H1 (cell line): Measurements from ENCODE around the gene C5orf22. TPM values are rescaled to one million over a fixed set of nuclear protein-coding genes. Genes with fewer than 3 reads are reported as not detected.

Experiments
- HDAC2 ChIP-seq, 2 experiments: fragments of 300-600 bp in 1 of 2; sonication (generic) in 1 of 2; IDR thresholded peaks; 2 replicates each; pipeline ENCODE4 v1.6.1; 2011 to 2012; ENCODE audit warnings: low read depth in 2 of 2, low read length in 2 of 2, mild to moderate bottlenecking in 2 of 2, moderate library complexity in 2 of 2, borderline replicate concordance in 1 of 2, inconsistent platforms in 1 of 2
- JUN ChIP-seq: IDR thresholded peaks from 2 replicates; pipeline ENCODE4 v1.6.1; 2011; ENCODE audit warnings: low read depth, mild to moderate bottlenecking, improper control_type of control experiment, low read length
- KDM1A ChIP-seq: fragments of 200-600, 300-600 bp; sonication (generic); IDR thresholded peaks from 2 replicates; pipeline ENCODE4 v1.7.1; 2016; ENCODE audit warnings: mild to moderate bottlenecking, low read length, borderline replicate concordance
- KDM4A ChIP-seq: IDR thresholded peaks from one replicate; pipeline ENCODE4 v1.7.1; 2012; ENCODE audit warnings: low read depth, mild to moderate bottlenecking, moderate library complexity, low read length, inconsistent platforms; ENCODE audit not compliant: severe bottlenecking
- POLR2AphosphoS5 ChIP-seq: IDR thresholded peaks from 2 replicates; pipeline ENCODE4 v1.6.1; 2011; ENCODE audit warnings: low read depth, low read length
- TBP ChIP-seq: IDR thresholded peaks from 2 replicates; pipeline ENCODE4 v1.6.1; 2011; ENCODE audit warnings: low read depth, low read length, improper control_type of control experiment
- polyA plus RNA-seq, 7 experiments: library from polyadenylated mRNA; depleted of rRNA in 3 of 7; stranded (reverse) in 5 of 7; unstranded in 2 of 7; fragments of >200 nt in 5 of 7; fragments of 200-250 nt in 2 of 7; gene quantifications; 1 replicate in 5 of 7; 2 replicates in 1 of 7; 4 replicates in 1 of 7; pipeline versions ENCODE4 v1.2.1 to v1.2.3, GENCODE V29; 2011 to 2013; ENCODE audit warnings: missing spikeins in 2 of 7, mixed read lengths in 2 of 7
- total RNA-seq: library from RNA; stranded (reverse); fragmentation: NEBNext Ultra II Directional; extraction: Animal tissue kit (Norgen Biotek cat#: 25700); gene quantifications from 2 replicates; pipeline ENCODE4 v1.2.1, GENCODE V29; 2021
- TF ChIP-seq, protein P1 (sequence below): fragments of 300-600 bp; sonication (generic); IDR thresholded peaks from 2 replicates; pipeline ENCODE4 v1.7.1; 2012; ENCODE audit warnings: low read length, moderate library complexity, mild to moderate bottlenecking, inconsistent platforms; ENCODE audit not compliant: insufficient replicate concordance

C5orf22 gene
- total and polyA plus RNA-seq, 2 of the 8 experiments (the other 6 are each of a cell fraction or from before 2014, with no cell fraction given): 19.6 to 36.2 TPM

DNA sequence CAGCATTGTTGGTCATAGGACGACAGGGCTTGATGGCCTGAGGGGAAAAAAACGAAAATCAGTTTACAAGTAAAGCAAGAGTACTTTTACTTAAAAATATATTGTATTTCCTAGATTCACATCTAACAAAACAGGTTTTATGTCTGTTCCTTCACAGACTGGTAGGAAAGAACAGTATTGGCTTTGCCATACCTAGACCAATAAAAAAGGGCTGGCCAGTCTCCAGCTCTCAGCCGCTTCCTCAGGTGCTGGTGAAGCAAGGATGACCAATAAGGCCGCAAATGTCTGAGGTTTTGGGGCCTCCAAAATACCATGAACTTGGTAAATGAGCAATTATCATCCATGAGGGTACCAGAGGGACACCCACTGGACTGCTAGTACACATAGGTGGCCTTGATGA is 36.8 kb upstream of the C5orf22 start (continued):
- TF ChIP-seq, protein P1, sequence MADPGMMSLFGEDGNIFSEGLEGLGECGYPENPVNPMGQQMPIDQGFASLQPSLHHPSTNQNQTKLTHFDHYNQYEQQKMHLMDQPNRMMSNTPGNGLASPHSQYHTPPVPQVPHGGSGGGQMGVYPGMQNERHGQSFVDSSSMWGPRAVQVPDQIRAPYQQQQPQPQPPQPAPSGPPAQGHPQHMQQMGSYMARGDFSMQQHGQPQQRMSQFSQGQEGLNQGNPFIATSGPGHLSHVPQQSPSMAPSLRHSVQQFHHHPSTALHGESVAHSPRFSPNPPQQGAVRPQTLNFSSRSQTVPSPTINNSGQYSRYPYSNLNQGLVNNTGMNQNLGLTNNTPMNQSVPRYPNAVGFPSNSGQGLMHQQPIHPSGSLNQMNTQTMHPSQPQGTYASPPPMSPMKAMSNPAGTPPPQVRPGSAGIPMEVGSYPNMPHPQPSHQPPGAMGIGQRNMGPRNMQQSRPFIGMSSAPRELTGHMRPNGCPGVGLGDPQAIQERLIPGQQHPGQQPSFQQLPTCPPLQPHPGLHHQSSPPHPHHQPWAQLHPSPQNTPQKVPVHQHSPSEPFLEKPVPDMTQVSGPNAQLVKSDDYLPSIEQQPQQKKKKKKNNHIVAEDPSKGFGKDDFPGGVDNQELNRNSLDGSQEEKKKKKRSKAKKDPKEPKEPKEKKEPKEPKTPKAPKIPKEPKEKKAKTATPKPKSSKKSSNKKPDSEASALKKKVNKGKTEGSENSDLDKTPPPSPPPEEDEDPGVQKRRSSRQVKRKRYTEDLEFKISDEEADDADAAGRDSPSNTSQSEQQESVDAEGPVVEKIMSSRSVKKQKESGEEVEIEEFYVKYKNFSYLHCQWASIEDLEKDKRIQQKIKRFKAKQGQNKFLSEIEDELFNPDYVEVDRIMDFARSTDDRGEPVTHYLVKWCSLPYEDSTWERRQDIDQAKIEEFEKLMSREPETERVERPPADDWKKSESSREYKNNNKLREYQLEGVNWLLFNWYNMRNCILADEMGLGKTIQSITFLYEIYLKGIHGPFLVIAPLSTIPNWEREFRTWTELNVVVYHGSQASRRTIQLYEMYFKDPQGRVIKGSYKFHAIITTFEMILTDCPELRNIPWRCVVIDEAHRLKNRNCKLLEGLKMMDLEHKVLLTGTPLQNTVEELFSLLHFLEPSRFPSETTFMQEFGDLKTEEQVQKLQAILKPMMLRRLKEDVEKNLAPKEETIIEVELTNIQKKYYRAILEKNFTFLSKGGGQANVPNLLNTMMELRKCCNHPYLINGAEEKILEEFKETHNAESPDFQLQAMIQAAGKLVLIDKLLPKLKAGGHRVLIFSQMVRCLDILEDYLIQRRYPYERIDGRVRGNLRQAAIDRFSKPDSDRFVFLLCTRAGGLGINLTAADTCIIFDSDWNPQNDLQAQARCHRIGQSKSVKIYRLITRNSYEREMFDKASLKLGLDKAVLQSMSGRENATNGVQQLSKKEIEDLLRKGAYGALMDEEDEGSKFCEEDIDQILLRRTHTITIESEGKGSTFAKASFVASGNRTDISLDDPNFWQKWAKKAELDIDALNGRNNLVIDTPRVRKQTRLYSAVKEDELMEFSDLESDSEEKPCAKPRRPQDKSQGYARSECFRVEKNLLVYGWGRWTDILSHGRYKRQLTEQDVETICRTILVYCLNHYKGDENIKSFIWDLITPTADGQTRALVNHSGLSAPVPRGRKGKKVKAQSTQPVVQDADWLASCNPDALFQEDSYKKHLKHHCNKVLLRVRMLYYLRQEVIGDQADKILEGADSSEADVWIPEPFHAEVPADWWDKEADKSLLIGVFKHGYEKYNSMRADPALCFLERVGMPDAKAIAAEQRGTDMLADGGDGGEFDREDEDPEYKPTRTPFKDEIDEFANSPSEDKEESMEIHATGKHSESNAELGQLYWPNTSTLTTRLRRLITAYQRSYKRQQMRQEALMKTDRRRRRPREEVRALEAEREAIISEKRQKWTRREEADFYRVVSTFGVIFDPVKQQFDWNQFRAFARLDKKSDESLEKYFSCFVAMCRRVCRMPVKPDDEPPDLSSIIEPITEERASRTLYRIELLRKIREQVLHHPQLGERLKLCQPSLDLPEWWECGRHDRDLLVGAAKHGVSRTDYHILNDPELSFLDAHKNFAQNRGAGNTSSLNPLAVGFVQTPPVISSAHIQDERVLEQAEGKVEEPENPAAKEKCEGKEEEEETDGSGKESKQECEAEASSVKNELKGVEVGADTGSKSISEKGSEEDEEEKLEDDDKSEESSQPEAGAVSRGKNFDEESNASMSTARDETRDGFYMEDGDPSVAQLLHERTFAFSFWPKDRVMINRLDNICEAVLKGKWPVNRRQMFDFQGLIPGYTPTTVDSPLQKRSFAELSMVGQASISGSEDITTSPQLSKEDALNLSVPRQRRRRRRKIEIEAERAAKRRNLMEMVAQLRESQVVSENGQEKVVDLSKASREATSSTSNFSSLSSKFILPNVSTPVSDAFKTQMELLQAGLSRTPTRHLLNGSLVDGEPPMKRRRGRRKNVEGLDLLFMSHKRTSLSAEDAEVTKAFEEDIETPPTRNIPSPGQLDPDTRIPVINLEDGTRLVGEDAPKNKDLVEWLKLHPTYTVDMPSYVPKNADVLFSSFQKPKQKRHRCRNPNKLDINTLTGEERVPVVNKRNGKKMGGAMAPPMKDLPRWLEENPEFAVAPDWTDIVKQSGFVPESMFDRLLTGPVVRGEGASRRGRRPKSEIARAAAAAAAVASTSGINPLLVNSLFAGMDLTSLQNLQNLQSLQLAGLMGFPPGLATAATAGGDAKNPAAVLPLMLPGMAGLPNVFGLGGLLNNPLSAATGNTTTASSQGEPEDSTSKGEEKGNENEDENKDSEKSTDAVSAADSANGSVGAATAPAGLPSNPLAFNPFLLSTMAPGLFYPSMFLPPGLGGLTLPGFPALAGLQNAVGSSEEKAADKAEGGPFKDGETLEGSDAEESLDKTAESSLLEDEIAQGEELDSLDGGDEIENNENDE: no peak
- TF ChIP-seq KDM4A: no peak
- TF ChIP-seq HDAC2 (IDR thresholded peaks at IDR 0.05; ENCODE audit: borderline replicate concordance in 1 of 2, low read depth in 2 of 2, low read length in 2 of 2): no peak
- no peak for TF ChIP-seq POLR2AphosphoS5
- TF ChIP-seq KDM1A: no peak
- no peak for TF ChIP-seq TBP
- TF ChIP-seq JUN: no peak
- TF ChIP-seq, all 59 proteins: peak for 0
